Measurements from ENCODE around the gene DHX38.
"Not testable (repeated sequence)": the region's sequence is repeated elsewhere in the genome, so short reads cannot be mapped to it uniquely, and the experiment has no call there.

Gene DHX38

GRCh38 chr16:72057313-72057712 is 36.3 kb upstream of the DHX38 start:
- H4K91ac ChIP-seq (ENCODE audit: low read depth, low read length); H3K4me1 ChIP-seq (ENCODE audit: control insufficient read depth in 1 of 2, insufficient read depth in 2 of 2, low read length in 2 of 2); H3K27ac ChIP-seq (ENCODE audit: low read depth, low read length); H3K23ac ChIP-seq (ENCODE audit: low read length); H2AK5ac ChIP-seq (ENCODE audit: low read length); H3K4me2 ChIP-seq (ENCODE audit: low read length); H3K79me1 ChIP-seq (ENCODE audit: low read length); H3K18ac ChIP-seq (ENCODE audit: low read length); H2AFZ ChIP-seq (ENCODE audit: insufficient read depth, low read length, poor library complexity); H3K9ac ChIP-seq (ENCODE audit: low read length); H4K8ac ChIP-seq (ENCODE audit: low read depth, low read length); H2BK120ac ChIP-seq (ENCODE audit: insufficient read depth, low read length, poor library complexity); H3K27me3 ChIP-seq (ENCODE audit: insufficient read depth, low read length); H3K79me2 ChIP-seq (ENCODE audit: control insufficient read depth, insufficient read depth, low read length, poor library complexity); H3K9me3 ChIP-seq (ENCODE audit: insufficient read depth, low read depth, low read length); H2BK12ac ChIP-seq (ENCODE audit: low read length); H4K12ac ChIP-seq (ENCODE audit: low read depth, low read length); DNase-seq; H2BK5ac ChIP-seq (ENCODE audit: low read depth, low read length, poor library complexity); H3K4ac ChIP-seq (ENCODE audit: low read depth, low read length); H3K36me3 ChIP-seq (ENCODE audit: control insufficient read depth in 1 of 2, insufficient read depth in 2 of 2, low read length in 2 of 2); H3K14ac ChIP-seq (ENCODE audit: low read length); H3K4me3 ChIP-seq (ENCODE audit: low read depth, low read length): not testable (repeated sequence)
- WGBS (ENCODE audit: extremely low coverage, insufficient coverage, insufficient read length): no CpG with 5 or more reads among the region's 6 CpGs

- H2BK5ac ChIP-seq (ENCODE audit: low read depth, low read length, poor library complexity); H4K91ac ChIP-seq (ENCODE audit: low read depth, low read length); H3K18ac ChIP-seq (ENCODE audit: low read length); H3K27ac ChIP-seq (ENCODE audit: low read depth, low read length); H3K14ac ChIP-seq (ENCODE audit: low read length); H3K4me1 ChIP-seq (ENCODE audit: control insufficient read depth in 1 of 2, insufficient read depth in 2 of 2, low read length in 2 of 2); H3K79me1 ChIP-seq (ENCODE audit: low read length); H3K79me2 ChIP-seq (ENCODE audit: control insufficient read depth, insufficient read depth, low read length, poor library complexity); H4K12ac ChIP-seq (ENCODE audit: low read depth, low read length); H2BK120ac ChIP-seq (ENCODE audit: insufficient read depth, low read length, poor library complexity); H3K4me2 ChIP-seq (ENCODE audit: low read length); H3K36me3 ChIP-seq (ENCODE audit: control insufficient read depth in 1 of 2, insufficient read depth in 2 of 2, low read length in 2 of 2); H3K9me3 ChIP-seq (ENCODE audit: insufficient read depth, low read depth, low read length); H3K27me3 ChIP-seq (ENCODE audit: insufficient read depth, low read length); H4K8ac ChIP-seq (ENCODE audit: low read depth, low read length); H3K9ac ChIP-seq (ENCODE audit: low read length); DNase-seq; H2AK5ac ChIP-seq (ENCODE audit: low read length); H3K23ac ChIP-seq (ENCODE audit: low read length); H2AFZ ChIP-seq (ENCODE audit: insufficient read depth, low read length, poor library complexity); H2BK12ac ChIP-seq (ENCODE audit: low read length); H3K4me3 ChIP-seq (ENCODE audit: low read depth, low read length); H3K4ac ChIP-seq (ENCODE audit: low read depth, low read length): not testable (repeated sequence)
- WGBS (ENCODE audit: extremely low coverage, insufficient coverage, insufficient read length): no CpG with 5 or more reads among the region's 7 CpGs
Measured at GRCh38 chr16:72059060-72059459, 34.6 kb upstream of the DHX38 start.

- Histone ChIP-seq H3K18ac (ENCODE audit: low read length) (no peak overlapping the region), H3K4ac (ENCODE audit: low read depth, low read length) (no peak overlapping the region), H3K4me2 (ENCODE audit: low read length) (no peak overlapping the region), H2BK12ac (ENCODE audit: low read length) (no peak overlapping the region), H3K79me2 (ENCODE audit: control insufficient read depth, insufficient read depth, low read length, poor library complexity) (no peaks in the 10 kb centered on the region), H4K12ac (ENCODE audit: low read depth, low read length) (no peak overlapping the region), H2AFZ (ENCODE audit: insufficient read depth, low read length, poor library complexity) (no peak overlapping the region), H3K23ac (ENCODE audit: low read length) (no peak overlapping the region), H2AK5ac (ENCODE audit: low read length) (no peak overlapping the region), H3K4me3 (ENCODE audit: low read depth, low read length) (no peak overlapping the region), H3K14ac (ENCODE audit: low read length) (no peak overlapping the region), H3K36me3 (ENCODE audit: control insufficient read depth in 1 of 2, insufficient read depth in 2 of 2, low read length in 2 of 2) (no peaks in the 10 kb centered on the region), H2BK120ac (ENCODE audit: insufficient read depth, low read length, poor library complexity) (no peak overlapping the region), H3K4me1 (ENCODE audit: control insufficient read depth in 1 of 2, insufficient read depth in 2 of 2, low read length in 2 of 2) (no peaks in the 10 kb centered on the region), H2BK5ac (ENCODE audit: low read depth, low read length, poor library complexity) (no peak overlapping the region), H4K91ac (ENCODE audit: low read depth, low read length) (no peak overlapping the region), H3K79me1 (ENCODE audit: low read length) (no peaks in the 10 kb centered on the region), H3K9me3 (ENCODE audit: insufficient read depth, low read depth, low read length) (peaks cover 4% of the 10 kb centered on the region), H3K9ac (ENCODE audit: low read length) (no peak overlapping the region), H3K27ac (ENCODE audit: low read depth, low read length) (no peak overlapping the region), H3K27me3 (ENCODE audit: insufficient read depth, low read length) (no peaks in the 10 kb centered on the region), H4K8ac (ENCODE audit: low read depth, low read length) (no peak overlapping the region)
- no CpG with 5 or more reads among the region's 9 CpGs for WGBS (ENCODE audit: extremely low coverage, insufficient coverage, insufficient read length)
- no peak for DNase-seq
Measured at GRCh38 chr16:72060405-72060804, 33.2 kb upstream of the DHX38 start.

DNA sequence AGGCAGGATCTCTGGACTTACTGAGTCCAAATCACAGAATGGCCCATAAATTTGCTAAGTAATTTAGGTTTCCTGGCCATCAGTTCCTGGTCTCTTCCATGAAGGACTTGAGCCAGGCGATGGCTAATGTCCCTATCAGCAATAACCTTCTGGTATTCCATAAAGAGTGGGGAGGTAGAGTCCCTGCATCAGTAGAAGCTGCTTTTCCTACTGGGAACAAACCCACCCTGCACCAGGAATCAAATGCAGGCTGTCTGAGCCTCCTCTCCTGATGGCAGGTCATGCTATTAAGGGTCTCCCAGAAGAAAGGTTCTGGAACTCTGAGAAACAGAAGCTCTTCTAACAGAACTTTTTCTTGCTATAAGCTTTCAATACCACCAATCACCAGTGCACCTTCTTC is 32.1 kb upstream of the DHX38 start:
- Histone ChIP-seq H3K36me3 (ENCODE audit: control insufficient read depth in 1 of 2, insufficient read depth in 2 of 2, low read length in 2 of 2) (no peaks in the 10 kb centered on the region), H4K8ac (ENCODE audit: low read depth, low read length) (no peak overlapping the region), H3K27ac (ENCODE audit: low read depth, low read length) (no peak overlapping the region), H3K14ac (ENCODE audit: low read length) (no peak overlapping the region), H3K4me3 (ENCODE audit: low read depth, low read length) (no peak overlapping the region), H3K18ac (ENCODE audit: low read length) (no peak overlapping the region), H3K4ac (ENCODE audit: low read depth, low read length) (no peak overlapping the region), H3K79me2 (ENCODE audit: control insufficient read depth, insufficient read depth, low read length, poor library complexity) (no peaks in the 10 kb centered on the region), H3K9me3 (ENCODE audit: insufficient read depth, low read depth, low read length) (peaks cover 4% of the 10 kb centered on the region), H3K4me2 (ENCODE audit: low read length) (no peak overlapping the region), H2AK5ac (ENCODE audit: low read length) (no peak overlapping the region), H2BK12ac (ENCODE audit: low read length) (no peak overlapping the region), H4K12ac (ENCODE audit: low read depth, low read length) (no peak overlapping the region), H3K9ac (ENCODE audit: low read length) (no peak overlapping the region), H2BK5ac (ENCODE audit: low read depth, low read length, poor library complexity) (no peak overlapping the region), H3K23ac (ENCODE audit: low read length) (no peak overlapping the region), H3K4me1 (ENCODE audit: control insufficient read depth in 1 of 2, insufficient read depth in 2 of 2, low read length in 2 of 2) (no peaks in the 10 kb centered on the region), H2AFZ (ENCODE audit: insufficient read depth, low read length, poor library complexity) (no peak overlapping the region), H2BK120ac (ENCODE audit: insufficient read depth, low read length, poor library complexity) (no peak overlapping the region), H3K27me3 (ENCODE audit: insufficient read depth, low read length) (no peaks in the 10 kb centered on the region), H4K91ac (ENCODE audit: low read depth, low read length) (no peak overlapping the region), H3K79me1 (ENCODE audit: low read length) (no peaks in the 10 kb centered on the region)
- no CpG with 5 or more reads among the region's 1 CpG for WGBS (ENCODE audit: extremely low coverage, insufficient coverage, insufficient read length)
- no peak for DNase-seq
